HCT116 (cell line): Measurements from ENCODE around the gene PPRC1. TPM values are rescaled to one million over a fixed set of nuclear protein-coding genes. Genes with fewer than 3 reads are reported as not detected.

Source experiments
- ATAC-seq: fragments of 200-7000 bp; cut with Tn5 transposase; 2 replicates; pipeline ENCODE4 v1.9.1; 2020; ENCODE audit warnings: mild to moderate bottlenecking, moderate library complexity
- BruUV-seq: library from RNA; stranded (reverse); fragments of 400-500 nt; replicated peaks from 2 replicates; lab custom pipeline; 2021; lab: Mats Ljungman, UMichigan
- CTCF ChIA-PET: fragments of 300-600 bp; sonication (Branson Sonifier 250); formaldehyde crosslinking; loops from one replicate; lab custom pipeline; 2021; ENCODE audit warnings: antibody characterized with exemption; lab: Charles Lee
- POLR2A ChIA-PET: fragments of 300-600, 350-600 bp; sonication (Branson Sonifier 250); formaldehyde crosslinking; loops from one replicate; lab custom pipeline; 2021; ENCODE audit warnings: antibody characterized with exemption; lab: Charles Lee
- RAD21 ChIA-PET, 2 experiments: fragments of 300-600 bp; sonication (Branson Sonifier 250); formaldehyde crosslinking; loops; one replicate each; lab custom pipeline; 2023; ENCODE audit warnings: low total read pairs in 2 of 2; ENCODE audit not compliant: uncharacterized antibody in 2 of 2, unreplicated experiment in 2 of 2, low non-redundant PET in 1 of 2; lab: Charles Lee
- DNase-seq: peaks from one replicate; pipeline ENCODE4 v3.0.0-alpha.2; 2010; ENCODE audit warnings: low read depth, low spot score
- H2AFZ ChIP-seq: fragments of 200-600 bp; shearing (Covaris generic), sonication (generic); 2 replicates; pipeline ENCODE4 v1.6.1; 2017; ENCODE audit warnings: low read depth, mixed run types, mixed read lengths, antibody characterized with exemption, low read length; ENCODE audit not compliant: poor library complexity, severe bottlenecking
- H3K27ac ChIP-seq: 2 replicates; pipeline ENCODE4 v1.5.1; 2012; ENCODE audit warnings: low read depth, low read length
- H3K27me3 ChIP-seq: fragments of 200-600 bp; sonication (generic); 2 replicates; pipeline ENCODE4 v1.6.1; 2016; ENCODE audit warnings: mixed run types, low read length, mixed read lengths; ENCODE audit not compliant: insufficient read depth
- H3K36me3 ChIP-seq, 2 experiments: fragments of 200-500 bp in 1 of 2; fragments of 200-600 bp in 1 of 2; sonication (Bioruptor generic) in 1 of 2; sonication (generic) in 1 of 2; 2 replicates each; pipeline versions ENCODE4 v1.5.1 to v1.6.1; 2014 to 2016; ENCODE audit warnings: low read length in 2 of 2, inconsistent platforms in 1 of 2, mixed read lengths in 1 of 2, mixed run types in 1 of 2; ENCODE audit not compliant: insufficient read depth in 2 of 2, control insufficient read depth in 1 of 2
- H3K4me1 ChIP-seq, 2 experiments: fragments of 200-600 bp in 1 of 2; sonication (generic) in 1 of 2; 2 replicates each; pipeline versions ENCODE4 v1.5.1 to v1.6.1; 2012 to 2017; ENCODE audit warnings: low read length in 2 of 2, inconsistent platforms in 1 of 2, mild to moderate bottlenecking in 1 of 2, mixed read lengths in 1 of 2, mixed run types in 1 of 2, moderate library complexity in 1 of 2; ENCODE audit not compliant: insufficient read depth in 2 of 2, control insufficient read depth in 1 of 2
- H3K4me2 ChIP-seq: fragments of 200-600 bp; sonication (generic); 2 replicates; pipeline ENCODE4 v1.6.1; 2017; ENCODE audit warnings: mixed run types, low read length, mixed read lengths
- H3K4me3 ChIP-seq, 2 experiments: fragments of 200-600 bp in 1 of 2; sonication (generic) in 1 of 2; replicated peaks in 1 of 2; 2 replicates each; pipeline ENCODE4 v1.5.1; 2011 to 2016; ENCODE audit warnings: low read length in 2 of 2, control low read depth in 1 of 2, low read depth in 1 of 2, mild to moderate bottlenecking in 1 of 2, mixed read lengths in 1 of 2, mixed run types in 1 of 2
- H3K79me2 ChIP-seq: fragments of 200-600 bp; sonication (generic); 2 replicates; pipeline ENCODE4 v1.6.1; 2017; ENCODE audit warnings: mild to moderate bottlenecking, mixed run types, low read length, moderate library complexity, mixed read lengths; ENCODE audit not compliant: insufficient read depth
- H3K9ac ChIP-seq: fragments of 200-600 bp; sonication (generic); 2 replicates; pipeline ENCODE4 v1.6.1; 2016; ENCODE audit warnings: low read length, mixed read lengths
- H3K9me2 ChIP-seq: fragments of 200-600 bp; sonication (generic), shearing (Covaris generic); 2 replicates; pipeline ENCODE4 v1.6.1; 2017; ENCODE audit warnings: mixed run types, mild to moderate bottlenecking, moderate library complexity; ENCODE audit not compliant: insufficient read depth
- H3K9me3 ChIP-seq, 2 experiments: fragments of 200-500 bp in 1 of 2; fragments of 200-600 bp in 1 of 2; sonication (Bioruptor generic) in 1 of 2; sonication (generic) in 1 of 2; 2 replicates each; pipeline ENCODE4 v1.6.1; 2014 to 2017; ENCODE audit warnings: low read length in 2 of 2, mixed read lengths in 2 of 2, inconsistent platforms in 1 of 2, low read depth in 1 of 2, mild to moderate bottlenecking in 1 of 2, mixed run types in 1 of 2, moderate library complexity in 1 of 2; ENCODE audit not compliant: control insufficient read depth in 1 of 2, insufficient read depth in 1 of 2
- H4K20me1 ChIP-seq: fragments of 200-600 bp; sonication (generic), shearing (Covaris generic); 2 replicates; pipeline ENCODE4 v1.6.1; 2017; ENCODE audit warnings: mixed run types, mild to moderate bottlenecking, moderate library complexity; ENCODE audit not compliant: insufficient read depth
- CBX3 ChIP-seq: IDR thresholded peaks from 2 replicates; pipeline ENCODE4 v1.6.1; 2012; ENCODE audit warnings: low read depth
- CEBPB ChIP-seq: IDR thresholded peaks from 2 replicates; pipeline ENCODE4 v1.6.1; 2012; ENCODE audit warnings: low read depth
- EGR1 ChIP-seq: IDR thresholded peaks from 2 replicates; pipeline ENCODE4 v1.6.1; 2012; ENCODE audit warnings: low read depth
- EZH2 ChIP-seq: fragments of 200-600 bp; sonication (generic); IDR thresholded peaks from 2 replicates; pipeline ENCODE4 v1.6.1; 2017; ENCODE audit warnings: antibody characterized with exemption, mixed run types
- EZH2phosphoT487 ChIP-seq: fragments of 200-600 bp; IDR thresholded peaks from 2 replicates; pipeline ENCODE4 v1.6.1; 2018; ENCODE audit warnings: antibody characterized with exemption, borderline replicate concordance
- FOSL1 ChIP-seq: IDR thresholded peaks from 2 replicates; pipeline ENCODE4 v1.6.1; 2012; ENCODE audit warnings: low read depth
- JUND ChIP-seq: IDR thresholded peaks from 2 replicates; pipeline ENCODE4 v1.6.1; 2012
- POLR2AphosphoS5 ChIP-seq: IDR thresholded peaks from 2 replicates; pipeline ENCODE4 v1.6.1; 2011; ENCODE audit warnings: mild to moderate bottlenecking, low read depth, low read length, moderate library complexity
- RAD21 ChIP-seq: IDR thresholded peaks from 2 replicates; pipeline ENCODE4 v1.6.1; 2012; ENCODE audit warnings: low read depth, mild to moderate bottlenecking
- SP1 ChIP-seq: IDR thresholded peaks from 2 replicates; pipeline ENCODE4 v1.6.1; 2012; ENCODE audit warnings: low read depth
- TCF7L2 ChIP-seq: IDR thresholded peaks from 2 replicates; pipeline ENCODE4 v1.7.0; 2011; ENCODE audit warnings: borderline replicate concordance, inconsistent platforms; ENCODE audit not compliant: insufficient read depth, insufficient read length; ENCODE audit errors: extremely low read depth
- YY1 ChIP-seq: IDR thresholded peaks from 2 replicates; pipeline ENCODE4 v1.6.1; 2011; ENCODE audit warnings: low read length, low read depth, moderate library complexity, mild to moderate bottlenecking; ENCODE audit not compliant: insufficient replicate concordance; ENCODE audit errors: extremely low read depth
- ZFX ChIP-seq: fragments of 450-650 bp; IDR thresholded peaks from 2 replicates; pipeline ENCODE4 v1.6.1; 2017
- ZNF274 ChIP-seq: fragments of 200-500 bp; sonication (Bioruptor generic); IDR thresholded peaks from 2 replicates; pipeline ENCODE4 v1.6.1; 2014; ENCODE audit warnings: mild to moderate bottlenecking, low read depth, low read length, inconsistent platforms
- intact Hi-C: fragments of 100-400 bp; cut with micrococcal nuclease; formaldehyde crosslinking; loops from 2 replicates; pipeline ENCODE4 v1.10.0; 2022
- total RNA-seq: library from RNA; stranded (reverse); gene quantifications from one replicate; pipeline ENCODE4 v1.2.1, GENCODE V29; 2021; ENCODE audit not compliant: unreplicated experiment
- TF ChIP-seq, protein P1 (sequence below): IDR thresholded peaks from 2 replicates; pipeline ENCODE4 v1.6.1; 2012
- TF ChIP-seq, protein P2 (sequence below): IDR thresholded peaks from 2 replicates; pipeline ENCODE4 v1.6.1; 2012; ENCODE audit warnings: low read depth
- TF ChIP-seq, protein P3 (sequence below): IDR thresholded peaks from 2 replicates; pipeline ENCODE4 v1.6.1; 2012
- TF ChIP-seq, protein P4 (sequence below), 3 experiments: fragments of 200-600 bp in 1 of 3; sonication (generic) in 1 of 3; IDR thresholded peaks in 2 of 3; conservative IDR thresholded peaks in 1 of 3; 2 replicates each; pipeline ENCODE4 v1.5.1; 2012 to 2017; ENCODE audit warnings: low read depth in 2 of 3, low read length in 2 of 3, antibody characterized with exemption in 1 of 3, borderline replicate concordance in 1 of 3, control low read depth in 1 of 3, mild to moderate bottlenecking in 1 of 3, mixed read lengths in 1 of 3, mixed run types in 1 of 3, moderate library complexity in 1 of 3; ENCODE audit not compliant: insufficient read depth in 1 of 3
- TF ChIP-seq, protein P5 (sequence below): IDR thresholded peaks from 2 replicates; pipeline ENCODE4 v1.6.1; 2011; ENCODE audit warnings: mild to moderate bottlenecking, low read length, moderate library complexity; ENCODE audit not compliant: insufficient replicate concordance; ENCODE audit errors: extremely low read depth

The PPRC1 gene
- total RNA-seq, 1 experiment from 2014 or later = 93.0 TPM

DNA sequence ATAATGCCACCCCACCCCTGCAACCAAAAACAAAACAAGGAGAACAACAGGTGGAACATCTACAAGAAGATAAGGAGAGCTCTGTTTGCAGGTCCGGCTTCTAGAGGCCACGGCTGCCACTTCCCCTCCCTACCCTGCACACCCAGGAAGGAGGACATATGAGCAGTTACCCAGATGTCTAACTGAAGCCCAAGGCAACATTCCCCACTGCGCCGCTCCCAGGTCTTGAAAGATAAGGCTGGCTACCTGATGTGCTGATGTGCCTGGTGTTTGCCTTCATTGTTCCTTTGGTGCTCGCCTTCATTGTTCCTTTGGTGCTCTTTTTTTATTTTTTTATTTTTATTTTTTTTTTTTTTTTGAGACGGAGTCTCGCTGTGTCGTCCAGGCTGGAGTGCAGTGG lies 46.6 kb upstream of the PPRC1 start:
- ChIA-PET RAD21 (no interaction called here), CTCF (no interaction called here), POLR2A (no interaction called here)
- Histone ChIP-seq H3K36me3 (no peaks in the 10 kb centered on the region), H3K9ac (no peak overlapping the region), H3K4me1 (no peaks in the 10 kb centered on the region), H3K4me2 (no peak overlapping the region), H3K27ac (no peak overlapping the region), H3K4me3 (no peak overlapping the region), H3K9me3 (no peaks in the 10 kb centered on the region), H3K9me2 (no peaks in the 10 kb centered on the region), H4K20me1 (no peaks in the 10 kb centered on the region), H3K79me2 (no peaks in the 10 kb centered on the region), H2AFZ (no peak overlapping the region), H3K27me3 (no peaks in the 10 kb centered on the region)
- intact Hi-C loops = no loop called here
- BruUV-seq = no TSS peak
- TF ChIP-seq, protein P1, sequence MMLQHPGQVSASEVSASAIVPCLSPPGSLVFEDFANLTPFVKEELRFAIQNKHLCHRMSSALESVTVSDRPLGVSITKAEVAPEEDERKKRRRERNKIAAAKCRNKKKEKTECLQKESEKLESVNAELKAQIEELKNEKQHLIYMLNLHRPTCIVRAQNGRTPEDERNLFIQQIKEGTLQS = no peak
- TF ChIP-seq JUND (no peak), FOSL1 (no peak), ZNF274 (no peak), SP1 (no peak), CEBPB (no peak), ZFX (no peak), EGR1 (no peak), EZH2phosphoT487 (no peak), TCF7L2 (no peak), EZH2 (no peak), CBX3 (no peak), YY1 (no peak), RAD21 (no peak), POLR2AphosphoS5 (no peak)
- TF ChIP-seq, protein P2, sequence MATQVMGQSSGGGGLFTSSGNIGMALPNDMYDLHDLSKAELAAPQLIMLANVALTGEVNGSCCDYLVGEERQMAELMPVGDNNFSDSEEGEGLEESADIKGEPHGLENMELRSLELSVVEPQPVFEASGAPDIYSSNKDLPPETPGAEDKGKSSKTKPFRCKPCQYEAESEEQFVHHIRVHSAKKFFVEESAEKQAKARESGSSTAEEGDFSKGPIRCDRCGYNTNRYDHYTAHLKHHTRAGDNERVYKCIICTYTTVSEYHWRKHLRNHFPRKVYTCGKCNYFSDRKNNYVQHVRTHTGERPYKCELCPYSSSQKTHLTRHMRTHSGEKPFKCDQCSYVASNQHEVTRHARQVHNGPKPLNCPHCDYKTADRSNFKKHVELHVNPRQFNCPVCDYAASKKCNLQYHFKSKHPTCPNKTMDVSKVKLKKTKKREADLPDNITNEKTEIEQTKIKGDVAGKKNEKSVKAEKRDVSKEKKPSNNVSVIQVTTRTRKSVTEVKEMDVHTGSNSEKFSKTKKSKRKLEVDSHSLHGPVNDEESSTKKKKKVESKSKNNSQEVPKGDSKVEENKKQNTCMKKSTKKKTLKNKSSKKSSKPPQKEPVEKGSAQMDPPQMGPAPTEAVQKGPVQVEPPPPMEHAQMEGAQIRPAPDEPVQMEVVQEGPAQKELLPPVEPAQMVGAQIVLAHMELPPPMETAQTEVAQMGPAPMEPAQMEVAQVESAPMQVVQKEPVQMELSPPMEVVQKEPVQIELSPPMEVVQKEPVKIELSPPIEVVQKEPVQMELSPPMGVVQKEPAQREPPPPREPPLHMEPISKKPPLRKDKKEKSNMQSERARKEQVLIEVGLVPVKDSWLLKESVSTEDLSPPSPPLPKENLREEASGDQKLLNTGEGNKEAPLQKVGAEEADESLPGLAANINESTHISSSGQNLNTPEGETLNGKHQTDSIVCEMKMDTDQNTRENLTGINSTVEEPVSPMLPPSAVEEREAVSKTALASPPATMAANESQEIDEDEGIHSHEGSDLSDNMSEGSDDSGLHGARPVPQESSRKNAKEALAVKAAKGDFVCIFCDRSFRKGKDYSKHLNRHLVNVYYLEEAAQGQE = no peak
- TF ChIP-seq, protein P3, sequence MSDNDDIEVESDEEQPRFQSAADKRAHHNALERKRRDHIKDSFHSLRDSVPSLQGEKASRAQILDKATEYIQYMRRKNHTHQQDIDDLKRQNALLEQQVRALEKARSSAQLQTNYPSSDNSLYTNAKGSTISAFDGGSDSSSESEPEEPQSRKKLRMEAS = no peak
- TF ChIP-seq, protein P4, sequence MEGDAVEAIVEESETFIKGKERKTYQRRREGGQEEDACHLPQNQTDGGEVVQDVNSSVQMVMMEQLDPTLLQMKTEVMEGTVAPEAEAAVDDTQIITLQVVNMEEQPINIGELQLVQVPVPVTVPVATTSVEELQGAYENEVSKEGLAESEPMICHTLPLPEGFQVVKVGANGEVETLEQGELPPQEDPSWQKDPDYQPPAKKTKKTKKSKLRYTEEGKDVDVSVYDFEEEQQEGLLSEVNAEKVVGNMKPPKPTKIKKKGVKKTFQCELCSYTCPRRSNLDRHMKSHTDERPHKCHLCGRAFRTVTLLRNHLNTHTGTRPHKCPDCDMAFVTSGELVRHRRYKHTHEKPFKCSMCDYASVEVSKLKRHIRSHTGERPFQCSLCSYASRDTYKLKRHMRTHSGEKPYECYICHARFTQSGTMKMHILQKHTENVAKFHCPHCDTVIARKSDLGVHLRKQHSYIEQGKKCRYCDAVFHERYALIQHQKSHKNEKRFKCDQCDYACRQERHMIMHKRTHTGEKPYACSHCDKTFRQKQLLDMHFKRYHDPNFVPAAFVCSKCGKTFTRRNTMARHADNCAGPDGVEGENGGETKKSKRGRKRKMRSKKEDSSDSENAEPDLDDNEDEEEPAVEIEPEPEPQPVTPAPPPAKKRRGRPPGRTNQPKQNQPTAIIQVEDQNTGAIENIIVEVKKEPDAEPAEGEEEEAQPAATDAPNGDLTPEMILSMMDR (IDR thresholded peaks at IDR 0.05 in 2 of 3, conservative IDR thresholded peaks at IDR 0.05 in 1 of 3; ENCODE audit: borderline replicate concordance in 1 of 3, insufficient read depth in 1 of 3, low read depth in 2 of 3, low read length in 2 of 3) = no peak
- TF ChIP-seq, protein P5, sequence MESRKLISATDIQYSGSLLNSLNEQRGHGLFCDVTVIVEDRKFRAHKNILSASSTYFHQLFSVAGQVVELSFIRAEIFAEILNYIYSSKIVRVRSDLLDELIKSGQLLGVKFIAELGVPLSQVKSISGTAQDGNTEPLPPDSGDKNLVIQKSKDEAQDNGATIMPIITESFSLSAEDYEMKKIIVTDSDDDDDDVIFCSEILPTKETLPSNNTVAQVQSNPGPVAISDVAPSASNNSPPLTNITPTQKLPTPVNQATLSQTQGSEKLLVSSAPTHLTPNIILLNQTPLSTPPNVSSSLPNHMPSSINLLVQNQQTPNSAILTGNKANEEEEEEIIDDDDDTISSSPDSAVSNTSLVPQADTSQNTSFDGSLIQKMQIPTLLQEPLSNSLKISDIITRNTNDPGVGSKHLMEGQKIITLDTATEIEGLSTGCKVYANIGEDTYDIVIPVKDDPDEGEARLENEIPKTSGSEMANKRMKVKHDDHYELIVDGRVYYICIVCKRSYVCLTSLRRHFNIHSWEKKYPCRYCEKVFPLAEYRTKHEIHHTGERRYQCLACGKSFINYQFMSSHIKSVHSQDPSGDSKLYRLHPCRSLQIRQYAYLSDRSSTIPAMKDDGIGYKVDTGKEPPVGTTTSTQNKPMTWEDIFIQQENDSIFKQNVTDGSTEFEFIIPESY = no peak
- no peak for ATAC-seq
- no peak for DNase-seq
